Astrocyte (in vitro differentiated cells and primary cell): ENCODE data around the gene SMAD4.

Experiments used
- CTCF ChIP-seq: IDR thresholded peaks from 2 replicates; pipeline ENCODE4 v1.5.1; 2011; ENCODE audit warnings: low read depth, mild to moderate bottlenecking, inconsistent platforms, low read length, moderate library complexity; ENCODE audit not compliant: insufficient read depth
- EZH2 ChIP-seq: IDR thresholded peaks from 2 replicates; pipeline ENCODE4 v1.6.1; 2012; ENCODE audit warnings: mild to moderate bottlenecking, low read length, inconsistent platforms; ENCODE audit not compliant: insufficient read depth

GRCh38 chr18:51082571-51083267 is 52.7 kb downstream of the SMAD4 start:
- no peak for TF ChIP-seq EZH2
- no peak for TF ChIP-seq CTCF
